ENCODE results near the gene PRCP. TPM values are rescaled to one million over a fixed set of nuclear protein-coding genes. Genes with fewer than 3 reads are reported as not detected.

PRCP gene
- total and polyA plus RNA-seq, 5 donors from 2014 or later = 19.7 to 41.9 (median 27.9) TPM

DNA sequence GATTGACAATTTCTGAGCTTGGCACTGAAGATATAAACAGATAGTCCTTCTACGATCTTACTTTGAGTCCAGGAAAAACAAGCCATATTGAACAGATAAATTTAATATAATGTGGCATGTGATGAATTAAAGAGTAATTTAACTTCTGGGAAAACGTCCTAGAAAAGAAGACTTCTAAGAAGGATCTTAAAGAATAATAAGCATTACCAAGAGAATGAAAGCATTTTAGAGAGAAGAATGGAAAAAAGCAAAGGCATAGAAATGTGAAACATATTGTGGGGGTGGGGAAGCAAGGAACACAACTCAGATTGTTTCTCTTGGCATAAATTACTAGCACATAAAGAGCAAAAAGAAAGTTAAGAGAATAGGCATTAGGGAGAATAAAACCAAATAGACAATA lies 6.7 kb upstream of the PRCP start:
- Mint-ChIP-seq H3K9me3 (peaks cover 0 to 7% (median 3%) of the 10 kb centered on the region in 7 donors), H3K4me3 (peak overlapping the region in 2 of 4 donors; percentile 18 to 29), H3K4me1 (peaks cover 18 to 48% (median 33%) of the 10 kb centered on the region in 4 donors), H3K36me3 (no peaks in the 10 kb centered on the region), H3K27me3 (no peaks in the 10 kb centered on the region), H3K27ac (peak overlapping the region; percentile 6 to 57 (median 10))
- no peaks in the 10 kb centered on the region for H3K36me3 ChIP-seq (ENCODE audit: control insufficient read depth, insufficient read depth, low read length)
- no peaks in the 10 kb centered on the region for H3K27me3 ChIP-seq (ENCODE audit: control insufficient read depth, insufficient read depth, low read length)
- H3K27ac ChIP-seq (ENCODE audit: insufficient read depth, low read length, poor library complexity, severe bottlenecking) = no peak overlapping the region
- peaks cover 0 to 5% of the 10 kb centered on the region in 2 experiments for H3K9me3 ChIP-seq (ENCODE audit: control insufficient read depth in 2 of 2, low read length in 2 of 2)
- DNase-seq = no peak
- H3K4me1 ChIP-seq (ENCODE audit: control insufficient read depth, insufficient read depth, low read length, poor library complexity, severe bottlenecking) = peaks cover 14% of the 10 kb centered on the region
- ATAC-seq (ENCODE audit: low read depth in 2 of 2) = no peak
- H3K4me3 ChIP-seq (ENCODE audit: low read depth, low read length) = peak overlapping the region; percentile 33

DNA sequence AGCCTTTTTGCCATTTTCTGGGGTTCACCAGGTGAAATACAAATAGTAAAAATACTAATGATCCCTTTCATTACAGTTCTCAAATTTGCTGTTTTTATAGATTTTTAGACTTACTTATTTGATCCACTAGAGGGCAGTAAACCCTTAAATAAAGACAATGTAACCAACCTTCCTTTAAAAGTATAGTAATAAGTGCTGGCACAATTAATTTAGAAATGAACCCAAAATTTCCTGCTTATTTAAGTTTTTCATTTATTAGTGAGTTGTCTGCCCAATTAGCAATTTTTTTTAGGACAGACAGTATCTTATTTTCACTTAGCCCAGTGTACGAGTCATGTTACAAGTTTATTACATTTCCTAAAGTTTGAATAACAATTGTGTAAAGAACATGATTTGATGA lies 6.0 kb upstream of the PRCP start:
- Mint-ChIP-seq H3K4me3 (peak overlapping the region; percentile 4 to 44 (median 21)), H3K27ac (no peak overlapping the region), H3K4me1 (peaks cover 18 to 50% (median 31%) of the 10 kb centered on the region in 4 donors), H3K36me3 (no peaks in the 10 kb centered on the region), H3K9me3 (no peaks in the 10 kb centered on the region), H3K27me3 (peaks cover 3% of the 10 kb centered on the region)
- H3K4me3 ChIP-seq (ENCODE audit: low read depth, low read length) = no peak overlapping the region
- no peaks in the 10 kb centered on the region for H3K36me3 ChIP-seq (ENCODE audit: control insufficient read depth, insufficient read depth, low read length)
- peaks cover 14% of the 10 kb centered on the region for H3K4me1 ChIP-seq (ENCODE audit: control insufficient read depth, insufficient read depth, low read length, poor library complexity, severe bottlenecking)
- no peak overlapping the region for H3K27ac ChIP-seq (ENCODE audit: insufficient read depth, low read length, poor library complexity, severe bottlenecking)
- no peaks in the 10 kb centered on the region for H3K27me3 ChIP-seq (ENCODE audit: control insufficient read depth, insufficient read depth, low read length)
- no peaks in the 10 kb centered on the region for H3K9me3 ChIP-seq (ENCODE audit: control insufficient read depth in 2 of 2, low read length in 2 of 2)
- DNase-seq (peak in 2 of 3 donors; percentile 48 to 63), ATAC-seq (ENCODE audit: low read depth in 2 of 2) (no peak)

DNA sequence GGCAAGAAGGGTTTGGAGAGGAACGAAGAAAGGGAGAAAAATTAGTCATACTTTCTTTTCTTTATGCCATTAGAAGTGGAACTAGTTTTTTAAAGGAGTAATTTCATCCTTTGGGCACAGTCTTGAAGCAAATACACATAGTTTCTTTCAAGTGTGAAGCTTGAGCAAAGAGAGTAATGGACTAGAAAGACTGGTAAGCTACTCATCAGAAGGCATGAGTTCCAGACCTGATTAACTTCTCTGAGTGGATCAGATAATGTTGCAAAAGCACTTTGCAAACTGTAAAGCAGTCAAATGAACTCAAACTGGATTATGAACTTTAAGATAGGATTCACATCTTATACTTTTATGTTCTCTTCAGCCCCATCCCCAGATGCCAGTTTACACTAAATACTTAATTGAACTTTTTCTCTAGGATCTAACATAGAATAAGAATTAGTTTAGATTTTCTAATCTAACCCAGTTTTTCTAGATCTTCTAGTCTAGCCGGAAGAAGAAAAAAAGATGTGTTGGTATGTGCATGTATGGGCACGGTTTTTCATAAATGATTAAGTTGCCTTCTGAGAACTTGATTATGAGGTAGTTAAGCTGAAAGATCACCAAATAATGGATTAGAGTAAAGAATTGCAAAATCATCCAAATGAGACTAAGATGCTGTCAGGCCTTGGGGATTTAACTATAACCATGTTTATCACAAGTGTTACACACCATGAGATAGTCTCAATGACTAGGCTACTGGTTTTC lies 3.8 kb upstream of the PRCP start:
- peaks cover 18 to 62% (median 35%) of the 10 kb centered on the region in 4 donors for H3K4me1 Mint-ChIP-seq
- H3K4me3 Mint-ChIP-seq = peak overlapping the region in 1 of 4 donors; percentile 93
- no peaks in the 10 kb centered on the region for H3K9me3 Mint-ChIP-seq
- H3K27ac Mint-ChIP-seq = peak overlapping the region in 1 of 3 donors; percentile 27
- ATAC-seq (ENCODE audit: low read depth in 2 of 2) (no peak), DNase-seq (no peak)
- no peaks in the 10 kb centered on the region for H3K36me3 ChIP-seq (ENCODE audit: control insufficient read depth, insufficient read depth, low read length)
- H3K36me3 Mint-ChIP-seq = no peaks in the 10 kb centered on the region
- H3K27ac ChIP-seq (ENCODE audit: insufficient read depth, low read length, poor library complexity, severe bottlenecking) = no peak overlapping the region
- no peaks in the 10 kb centered on the region for H3K9me3 ChIP-seq (ENCODE audit: control insufficient read depth in 2 of 2, low read length in 2 of 2)
- H3K4me3 ChIP-seq (ENCODE audit: low read depth, low read length) = no peak overlapping the region
- peaks cover 32% of the 10 kb centered on the region for H3K4me1 ChIP-seq (ENCODE audit: control insufficient read depth, insufficient read depth, low read length, poor library complexity, severe bottlenecking)
- peaks cover 4% of the 10 kb centered on the region for H3K27me3 Mint-ChIP-seq
- no peaks in the 10 kb centered on the region for H3K27me3 ChIP-seq (ENCODE audit: control insufficient read depth, insufficient read depth, low read length)

DNA sequence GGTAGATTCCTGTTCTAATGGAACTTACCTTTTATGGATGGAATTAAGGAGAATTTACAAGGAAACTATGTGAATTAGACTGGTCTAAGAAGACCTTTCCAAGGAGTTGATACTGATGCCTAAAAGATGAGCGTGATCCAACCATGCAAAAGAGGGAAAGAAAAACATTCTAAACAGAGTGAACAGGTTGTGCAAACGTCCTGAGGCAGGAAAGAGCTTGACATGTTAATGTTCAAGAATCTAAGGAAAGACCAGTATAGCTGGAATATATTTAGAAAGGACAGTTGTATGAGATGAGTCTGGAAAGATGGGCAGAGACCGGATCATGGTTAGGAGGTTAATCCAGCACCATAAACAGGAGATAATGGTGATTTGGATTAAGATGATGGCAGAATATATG lies 2.6 kb upstream of the PRCP start:
- Histone ChIP-seq H3K27me3 (ENCODE audit: control insufficient read depth, insufficient read depth, low read length) (no peaks in the 10 kb centered on the region), H3K4me1 (ENCODE audit: control insufficient read depth, insufficient read depth, low read length, poor library complexity, severe bottlenecking) (peaks cover 42% of the 10 kb centered on the region), H3K4me3 (ENCODE audit: low read depth, low read length) (no peak overlapping the region), H3K27ac (ENCODE audit: insufficient read depth, low read length, poor library complexity, severe bottlenecking) (no peak overlapping the region), H3K36me3 (ENCODE audit: control insufficient read depth, insufficient read depth, low read length) (no peaks in the 10 kb centered on the region), H3K9me3 (ENCODE audit: control insufficient read depth in 2 of 2, low read length in 2 of 2) (no peaks in the 10 kb centered on the region)
- no peak overlapping the region for H3K27ac Mint-ChIP-seq
- ATAC-seq (ENCODE audit: low read depth in 2 of 2) (no peak), DNase-seq (no peak)
- H3K27me3 Mint-ChIP-seq = peaks cover 4% of the 10 kb centered on the region
- H3K9me3 Mint-ChIP-seq = no peaks in the 10 kb centered on the region
- peaks cover 15 to 59% (median 28%) of the 10 kb centered on the region in 4 donors for H3K4me1 Mint-ChIP-seq
- peak overlapping the region in 3 of 4 donors; percentile 11 to 93 (median 76) for H3K4me3 Mint-ChIP-seq
- H3K36me3 Mint-ChIP-seq = no peaks in the 10 kb centered on the region

DNA sequence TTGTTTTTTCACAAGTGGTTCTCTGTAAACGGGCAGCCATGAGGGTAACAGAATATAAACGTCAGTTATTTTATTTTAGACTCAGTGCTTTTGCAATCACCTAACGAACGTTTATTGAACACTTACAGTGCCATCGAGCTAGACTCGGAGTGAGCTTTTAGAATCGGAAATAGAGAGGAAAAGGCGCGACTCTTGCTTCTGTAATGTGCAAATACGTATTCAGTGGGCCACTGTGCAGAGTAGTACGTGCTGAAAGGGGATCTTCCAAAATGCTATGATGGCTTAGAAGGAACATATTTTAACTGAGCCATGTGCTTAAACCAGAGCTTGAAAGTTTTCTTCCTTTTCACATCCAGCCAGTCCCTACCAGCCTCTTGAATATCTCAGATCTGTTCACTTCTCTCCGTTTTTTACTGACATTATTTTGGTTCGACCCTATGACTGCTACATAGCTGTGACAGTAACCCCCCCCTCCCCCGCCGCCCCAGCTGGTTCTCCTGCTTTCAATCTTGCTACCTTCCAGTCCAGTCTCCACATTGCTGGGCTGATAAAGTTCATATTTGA lies 1.8 kb upstream of the PRCP start:
- ATAC-seq (ENCODE audit: low read depth in 2 of 2) = no peak

DNA sequence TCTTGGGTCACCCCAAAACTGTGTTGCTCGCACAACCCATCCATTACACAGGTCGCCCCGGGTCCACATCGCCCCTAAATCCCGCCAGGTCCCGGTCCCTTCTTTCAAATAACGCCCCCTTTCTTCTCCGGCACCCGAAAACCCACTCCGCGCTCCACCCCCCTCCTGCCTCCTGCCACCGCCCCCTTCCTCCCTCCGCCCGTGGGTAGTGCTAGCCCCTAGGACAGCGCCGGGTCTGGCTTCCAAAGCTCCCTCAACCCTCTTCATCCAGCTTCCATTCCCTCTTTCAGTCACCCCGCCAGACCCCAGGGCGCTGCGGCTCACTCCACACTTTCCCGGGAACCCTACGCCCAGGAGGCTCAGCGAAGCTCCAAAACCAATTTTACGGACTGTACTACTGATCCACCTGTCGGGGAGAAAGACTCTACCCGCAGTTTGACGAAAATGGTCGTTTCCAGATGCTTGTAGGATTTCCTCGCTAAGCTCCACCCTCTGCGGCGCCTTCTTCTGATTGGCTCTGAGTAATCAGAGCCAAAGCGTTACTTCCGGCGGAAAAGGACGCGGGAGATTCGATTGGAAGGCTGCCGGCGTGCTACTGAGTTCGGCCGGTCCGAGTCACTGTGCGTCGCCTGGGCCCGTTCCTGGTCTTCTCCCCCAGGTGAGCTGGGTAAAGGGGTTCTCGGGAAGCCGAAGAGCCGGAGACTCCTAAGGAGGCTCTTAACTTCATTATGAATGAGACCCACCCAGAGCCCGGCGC lies 1.1 kb upstream of the PRCP start, which contains the start of gene DDIAS:
Gene DDIAS, plus strand, starts transcription at position 572 of the 757 bp plus-strand sequence. CDS start 13,003 bp downstream, outside the sequence.
- DNase-seq (peak; percentile 93 to 99 (median 95)), ATAC-seq (ENCODE audit: low read depth in 2 of 2) (peak; percentile 80 to 82)
- H3K4me1 Mint-ChIP-seq = peaks cover 4 to 52% (median 16%) of the 10 kb centered on the region in 4 donors
- H3K9me3 Mint-ChIP-seq = no peaks in the 10 kb centered on the region
- peak within 1 kb of the TSS; percentile 99 to 100 (median 100) for H3K27ac Mint-ChIP-seq
- peak within 1 kb of the TSS; percentile 98 for H3K27ac ChIP-seq (ENCODE audit: insufficient read depth, low read length, poor library complexity, severe bottlenecking)
- no peaks in the 10 kb centered on the region for H3K36me3 ChIP-seq (ENCODE audit: control insufficient read depth, insufficient read depth, low read length)
- no peaks in the 10 kb centered on the region for H3K9me3 ChIP-seq (ENCODE audit: control insufficient read depth in 2 of 2, low read length in 2 of 2)
- peak within 1 kb of the TSS; percentile 98 for H3K4me3 ChIP-seq (ENCODE audit: low read depth, low read length)
- H3K27me3 ChIP-seq (ENCODE audit: control insufficient read depth, insufficient read depth, low read length) = no peaks in the 10 kb centered on the region
- peaks cover 4% of the 10 kb centered on the region for H3K27me3 Mint-ChIP-seq
- H3K4me1 ChIP-seq (ENCODE audit: control insufficient read depth, insufficient read depth, low read length, poor library complexity, severe bottlenecking) = peaks cover 31% of the 10 kb centered on the region
- peaks cover 5% of the 10 kb centered on the region for H3K36me3 Mint-ChIP-seq
- H3K4me3 Mint-ChIP-seq = peak within 1 kb of the TSS; percentile 93 to 100 (median 100)

More for the DNA sequence above, 1.8 kb upstream of the PRCP start:
- Histone ChIP-seq H3K36me3 (ENCODE audit: control insufficient read depth, insufficient read depth, low read length) (no peaks in the 10 kb centered on the region), H3K4me1 (ENCODE audit: control insufficient read depth, insufficient read depth, low read length, poor library complexity, severe bottlenecking) (peaks cover 37% of the 10 kb centered on the region), H3K27ac (ENCODE audit: insufficient read depth, low read length, poor library complexity, severe bottlenecking) (peak overlapping the region; percentile 98), H3K9me3 (ENCODE audit: control insufficient read depth in 2 of 2, low read length in 2 of 2) (no peaks in the 10 kb centered on the region), H3K4me3 (ENCODE audit: low read depth, low read length) (peak overlapping the region; percentile 98), H3K27me3 (ENCODE audit: control insufficient read depth, insufficient read depth, low read length) (no peaks in the 10 kb centered on the region)
- Mint-ChIP-seq H3K9me3 (no peaks in the 10 kb centered on the region), H3K27ac (peak overlapping the region in 2 of 3 donors; percentile 99 to 100), H3K4me1 (peaks cover 11 to 56% (median 22%) of the 10 kb centered on the region in 4 donors), H3K4me3 (peak overlapping the region; percentile 93 to 100 (median 100)), H3K27me3 (peaks cover 4% of the 10 kb centered on the region), H3K36me3 (no peaks in the 10 kb centered on the region)
- no peak for DNase-seq

DNA sequence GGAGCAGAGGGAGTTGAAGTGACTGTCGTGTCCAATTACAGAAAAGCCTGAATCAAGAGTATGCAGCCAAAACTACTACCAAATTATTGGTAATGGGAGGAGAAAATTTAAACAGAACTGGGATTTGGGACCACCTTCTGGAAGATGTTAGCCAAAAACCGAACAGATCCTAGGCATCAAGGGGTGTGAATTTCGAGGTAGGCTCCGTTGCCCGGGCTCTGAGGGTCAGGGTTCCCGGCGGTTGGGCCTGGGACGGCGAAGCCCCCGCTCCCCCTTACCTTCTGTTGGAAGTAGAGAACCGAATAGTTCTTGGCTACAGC lies 313 bp downstream of the PRCP start:
- Histone ChIP-seq H3K27me3 (ENCODE audit: control insufficient read depth, insufficient read depth, low read length) (no peaks in the 10 kb centered on the region), H3K9me3 (ENCODE audit: control insufficient read depth in 2 of 2, low read length in 2 of 2) (no peaks in the 10 kb centered on the region), H3K4me1 (ENCODE audit: control insufficient read depth, insufficient read depth, low read length, poor library complexity, severe bottlenecking) (peaks cover 28% of the 10 kb centered on the region), H3K27ac (ENCODE audit: insufficient read depth, low read length, poor library complexity, severe bottlenecking) (peak overlapping the region; percentile 98), H3K4me3 (ENCODE audit: low read depth, low read length) (peak overlapping the region; percentile 98), H3K36me3 (ENCODE audit: control insufficient read depth, insufficient read depth, low read length) (no peaks in the 10 kb centered on the region)
- H3K27ac Mint-ChIP-seq = peak overlapping the region; percentile 99 to 100 (median 100)
- peaks cover 4% of the 10 kb centered on the region for H3K27me3 Mint-ChIP-seq
- DNase-seq (no peak), ATAC-seq (ENCODE audit: low read depth in 2 of 2) (no peak)
- H3K4me3 Mint-ChIP-seq = peak overlapping the region; percentile 93 to 100 (median 100)
- peaks cover 5% of the 10 kb centered on the region for H3K36me3 Mint-ChIP-seq
- H3K4me1 Mint-ChIP-seq = peaks cover 7 to 54% (median 20%) of the 10 kb centered on the region in 4 donors
- no peaks in the 10 kb centered on the region for H3K9me3 Mint-ChIP-seq
